ENCODE results near the gene ACADM.
"Not testable (repeated sequence)": the region's sequence is repeated elsewhere in the genome, so short reads cannot be mapped to it uniquely, and the experiment has no call there.

- not testable (repeated sequence) for TF ChIP-seq ZNF8 (CRISPR knock-in tag; IDR thresholded peaks at IDR 0.05); ZFP3 (CRISPR knock-in tag; IDR thresholded peaks at IDR 0.05); RARB (CRISPR knock-in tag; IDR thresholded peaks at IDR 0.05); GLIS3 (CRISPR knock-in tag; IDR thresholded peaks at IDR 0.05); CSRNP3 (CRISPR knock-in tag; IDR thresholded peaks at IDR 0.05); PATZ1 (CRISPR knock-in tag; IDR thresholded peaks at IDR 0.05; ENCODE audit: borderline replicate concordance); CSDC2 (CRISPR knock-in tag; IDR thresholded peaks at IDR 0.05); OSR1 (CRISPR knock-in tag; IDR thresholded peaks at IDR 0.05)
These were observed 77.0 kb downstream of the ACADM start for GRCh38 chr1:75801480-75801879.
